Rectal smooth muscle tissue (tissue), 1 donor: ENCODE results near the gene NEU4.
"Not testable (repeated sequence)": the region's sequence is repeated elsewhere in the genome, so short reads cannot be mapped to it uniquely, and the experiment has no call there.

Experiments used
- H3K27ac ChIP-seq: one replicate; pipeline ENCODE4 v1.7.0; 2013; ENCODE audit warnings: low read depth, low read length, inconsistent platforms
- H3K27me3 ChIP-seq: one replicate; pipeline ENCODE4 v1.7.0; 2013; ENCODE audit warnings: low read length; ENCODE audit not compliant: control insufficient read depth, insufficient read depth
- H3K36me3 ChIP-seq: one replicate; pipeline ENCODE4 v1.7.0; 2013; ENCODE audit warnings: low read length; ENCODE audit not compliant: control insufficient read depth, insufficient read depth
- H3K4me1 ChIP-seq: one replicate; pipeline ENCODE4 v1.7.0; 2013; ENCODE audit warnings: low read length; ENCODE audit not compliant: control insufficient read depth, insufficient read depth
- H3K4me3 ChIP-seq: one replicate; pipeline ENCODE4 v1.7.0; 2013; ENCODE audit warnings: low read length
- H3K9ac ChIP-seq: one replicate; pipeline ENCODE4 v1.7.0; 2013; ENCODE audit warnings: low read length

Gene NEU4

GRCh38 chr2:241797441-241798080, 11.4 kb upstream of the NEU4 start:
- H3K27me3 ChIP-seq: no peaks in the 10 kb centered on the region
- no peak overlapping the region for H3K4me3 ChIP-seq
- no peaks in the 10 kb centered on the region for H3K4me1 ChIP-seq
- H3K27ac ChIP-seq: no peak overlapping the region
- no peaks in the 10 kb centered on the region for H3K36me3 ChIP-seq
- no peak overlapping the region for H3K9ac ChIP-seq

- Histone ChIP-seq H3K27me3 (no peaks in the 10 kb centered on the region), H3K4me1 (no peaks in the 10 kb centered on the region), H3K36me3 (no peaks in the 10 kb centered on the region), H3K9ac (no peak overlapping the region), H3K27ac (no peak overlapping the region), H3K4me3 (no peak overlapping the region)
Observed at GRCh38 chr2:241798081-241798630, 10.8 kb upstream of the NEU4 start.

GRCh38 chr2:241798631-241799521, 10.1 kb upstream of the NEU4 start:
- no peaks in the 10 kb centered on the region for H3K27me3 ChIP-seq
- no peaks in the 10 kb centered on the region for H3K4me1 ChIP-seq
- no peaks in the 10 kb centered on the region for H3K36me3 ChIP-seq
- H3K9ac ChIP-seq: no peak overlapping the region
- no peak overlapping the region for H3K27ac ChIP-seq
- no peak overlapping the region for H3K4me3 ChIP-seq

- peaks cover under 1% of the 10 kb centered on the region for H3K4me1 ChIP-seq
- no peak overlapping the region for H3K27ac ChIP-seq
- peaks cover 6% of the 10 kb centered on the region for H3K27me3 ChIP-seq
- H3K36me3 ChIP-seq: no peaks in the 10 kb centered on the region
- H3K4me3 ChIP-seq: no peak overlapping the region
- H3K9ac ChIP-seq: no peak overlapping the region
Observed at GRCh38 chr2:241799522-241800197, 9.3 kb upstream of the NEU4 start.

DNA sequence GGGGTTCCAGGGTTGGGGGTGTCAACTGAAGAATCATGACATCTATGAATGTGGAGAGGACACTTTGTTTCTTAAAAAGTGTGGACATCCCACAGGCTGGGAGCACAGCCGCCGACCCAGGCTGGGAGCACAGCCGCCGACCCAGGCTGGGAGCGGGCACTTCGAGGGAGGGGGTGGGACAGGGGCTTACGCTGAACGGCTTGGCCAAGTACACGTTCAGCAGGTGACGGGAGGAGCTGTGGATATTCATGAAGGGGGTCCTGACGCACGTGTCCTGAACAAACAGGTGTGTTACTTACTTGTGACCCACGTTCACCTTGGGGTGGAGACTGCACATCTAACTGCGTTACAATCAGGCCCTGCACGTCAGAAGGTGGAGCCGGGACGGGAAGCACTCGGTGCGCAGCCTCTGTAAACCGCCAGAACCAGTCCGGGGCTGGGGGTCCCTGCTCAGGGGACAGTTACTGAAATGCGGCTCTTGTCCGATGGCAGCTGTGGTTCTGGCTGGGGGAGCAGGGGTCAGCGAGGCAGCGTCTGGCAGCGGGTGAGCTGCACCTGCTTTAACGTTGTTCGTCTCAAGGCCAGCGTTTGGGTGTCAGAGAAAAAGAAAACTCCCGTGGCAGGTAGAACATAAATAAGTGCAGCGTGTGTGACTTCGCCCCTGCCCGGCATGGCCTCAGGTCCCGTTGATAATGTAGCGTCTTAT, 8.6 kb upstream of the NEU4 start:
- not testable (repeated sequence) for H3K27me3 ChIP-seq, H3K4me3 ChIP-seq, H3K9ac ChIP-seq, H3K27ac ChIP-seq, H3K4me1 ChIP-seq, H3K36me3 ChIP-seq

DNA sequence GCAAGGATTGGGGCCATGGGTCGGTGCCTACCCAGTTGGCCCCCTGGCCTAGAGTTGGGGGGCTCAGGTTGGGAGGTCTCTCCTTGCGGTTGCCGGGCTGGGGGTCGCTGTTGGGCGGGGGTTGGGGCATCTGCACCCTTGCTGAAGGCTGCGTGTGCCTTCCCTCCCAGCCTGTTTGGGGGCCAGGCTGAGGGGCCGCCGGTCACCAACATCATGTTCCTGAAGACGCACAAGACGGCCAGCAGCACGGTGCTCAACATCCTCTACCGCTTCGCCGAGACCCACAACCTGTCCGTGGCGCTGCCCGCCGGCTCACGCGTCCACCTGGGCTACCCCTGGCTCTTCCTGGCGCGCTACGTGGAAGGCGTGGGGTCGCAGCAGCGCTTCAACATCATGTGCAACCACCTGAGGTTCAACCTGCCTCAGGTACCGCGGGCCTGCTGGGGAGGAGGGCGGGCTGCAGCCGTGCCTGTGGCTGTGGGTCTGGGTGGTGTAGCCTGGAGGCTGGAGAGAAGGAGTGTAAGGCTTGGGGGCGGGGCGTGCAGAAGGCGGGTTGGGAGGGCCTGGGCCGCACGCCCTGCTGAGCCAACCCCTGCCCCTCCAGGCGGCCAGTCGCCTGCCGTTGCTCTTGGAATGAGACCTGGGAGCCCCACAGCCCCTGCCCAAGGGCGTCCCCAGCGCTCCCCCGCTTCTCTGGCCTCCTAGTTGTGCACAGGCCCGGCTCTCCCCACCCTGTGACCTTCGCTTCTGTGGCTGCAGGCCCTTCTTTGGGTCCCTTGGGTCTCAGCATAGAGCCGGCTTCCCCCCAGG, 7.2 kb upstream of the NEU4 start:
- no peak overlapping the region for H3K9ac ChIP-seq
- H3K27me3 ChIP-seq: peaks cover 9% of the 10 kb centered on the region
- H3K36me3 ChIP-seq: no peaks in the 10 kb centered on the region
- H3K4me3 ChIP-seq: no peak overlapping the region
- peaks cover 3% of the 10 kb centered on the region for H3K4me1 ChIP-seq
- no peak overlapping the region for H3K27ac ChIP-seq

GRCh38 chr2:241802421-241803318, 6.3 kb upstream of the NEU4 start:
- Histone ChIP-seq H3K4me3 (peak overlapping the region; percentile 15), H3K9ac (no peak overlapping the region), H3K27ac (no peak overlapping the region), H3K4me1 (peaks cover 3% of the 10 kb centered on the region), H3K36me3 (no peaks in the 10 kb centered on the region), H3K27me3 (peaks cover 9% of the 10 kb centered on the region)

- Histone ChIP-seq H3K36me3 (no peaks in the 10 kb centered on the region), H3K27ac (no peak overlapping the region), H3K9ac (no peak overlapping the region), H3K27me3 (peaks cover 9% of the 10 kb centered on the region), H3K4me1 (peaks cover 3% of the 10 kb centered on the region), H3K4me3 (peak overlapping the region; percentile 61)
Observed at GRCh38 chr2:241803387-241804325, 5.3 kb upstream of the NEU4 start.

- H3K9ac ChIP-seq: no peak overlapping the region
- no peaks in the 10 kb centered on the region for H3K36me3 ChIP-seq
- no peak overlapping the region for H3K27ac ChIP-seq
- peaks cover 9% of the 10 kb centered on the region for H3K27me3 ChIP-seq
- peaks cover 3% of the 10 kb centered on the region for H3K4me1 ChIP-seq
- H3K4me3 ChIP-seq: peak overlapping the region; percentile 61
Observed at GRCh38 chr2:241804326-241805229, 4.4 kb upstream of the NEU4 start.
